ENCODE results near the gene RUNX1.

DNA sequence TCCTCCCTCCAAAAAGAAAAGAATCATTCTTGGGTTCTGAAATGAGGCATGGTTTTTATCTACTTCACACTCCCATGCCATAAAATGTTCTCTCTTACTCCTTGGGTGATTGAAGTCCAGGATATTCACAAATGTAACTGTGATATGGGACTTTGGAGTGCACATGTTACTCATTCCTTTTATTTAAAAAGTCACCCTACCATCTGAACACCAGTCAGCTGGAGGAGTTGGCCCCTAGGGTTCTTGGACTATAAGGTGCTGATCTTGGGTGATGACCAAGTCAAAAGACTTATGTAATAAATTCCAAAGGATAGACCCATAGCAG is 251.9 kb downstream of the RUNX1 start:
- TF ChIP-seq BHLHE40 (IDR thresholded peaks at IDR 0.05; ENCODE audit: borderline replicate concordance) (no peak), FOXM1 (IDR thresholded peaks at IDR 0.05; ENCODE audit: borderline replicate concordance) (no peak), SP1 (IDR thresholded peaks at IDR 0.05) (no peak), ARNT (IDR thresholded peaks at IDR 0.05) (no peak), NFRKB (IDR thresholded peaks at IDR 0.05) (no peak), FOXA1 (IDR thresholded peaks at IDR 0.05) (no peak), LEF1 (IDR thresholded peaks at IDR 0.05; ENCODE audit: borderline replicate concordance) (no peak), ZNF384 (IDR thresholded peaks at IDR 0.05) (no peak), ELF4 (IDR thresholded peaks at IDR 0.05) (no peak), TARDBP (IDR thresholded peaks at IDR 0.05) (no peak), SUZ12 (IDR thresholded peaks at IDR 0.05) (no peak)

All from HEK293T (cell line).